HepG2 (cell line): ENCODE results near the gene CNOT10. TPM values are rescaled to one million over a fixed set of nuclear protein-coding genes. Genes with fewer than 3 reads are reported as not detected.

Experiments
- AFF4 ChIP-seq: sonication (generic); formaldehyde crosslinking; IDR thresholded peaks from 2 replicates; pipeline ENCODE4 v1.4.0; 2020; ENCODE audit warnings: missing genetic modification reagents
- KLF9 ChIP-seq: IDR thresholded peaks from 2 replicates; pipeline ENCODE4 v1.6.1; 2016; ENCODE audit warnings: low read depth
- MNT ChIP-seq: fragments of 450-650 bp; IDR thresholded peaks from 2 replicates; pipeline ENCODE4 v1.6.1; 2016
- PBX3 ChIP-seq: sonication (generic); formaldehyde crosslinking; IDR thresholded peaks from 2 replicates; pipeline ENCODE4 v1.8.1; 2023; ENCODE audit warnings: missing genetic modification reagents, inconsistent platforms, borderline replicate concordance
- PHB2 ChIP-seq: fragments of 450-650 bp; IDR thresholded peaks from 2 replicates; pipeline ENCODE4 v1.6.1; 2018; ENCODE audit not compliant: partially characterized antibody
- POLR2AphosphoS5 ChIP-seq: IDR thresholded peaks from 2 replicates; pipeline ENCODE4 v1.6.1; 2012; ENCODE audit warnings: low read depth, low read length
- RARA ChIP-seq: IDR thresholded peaks from 2 replicates; pipeline ENCODE4 v1.6.1; 2016; ENCODE audit warnings: missing genetic modification reagents, missing compliant biosample characterization
- SKIL ChIP-seq: sonication (generic); formaldehyde crosslinking; IDR thresholded peaks from 2 replicates; pipeline ENCODE4 v1.8.0; 2022; ENCODE audit warnings: missing genetic modification reagents, mild to moderate bottlenecking, moderate library complexity, borderline replicate concordance
- ZBTB39 ChIP-seq: sonication (generic); formaldehyde crosslinking; IDR thresholded peaks from 2 replicates; pipeline ENCODE4 v1.5.0; 2020; ENCODE audit warnings: missing genetic modification reagents
- ZNF136 ChIP-seq: sonication (generic); formaldehyde crosslinking; IDR thresholded peaks from 2 replicates; pipeline ENCODE4 v1.8.1; 2022; ENCODE audit warnings: low read depth, mild to moderate bottlenecking, moderate library complexity, missing genetic modification reagents
- ZNF597 ChIP-seq: sonication (generic); formaldehyde crosslinking; IDR thresholded peaks from 2 replicates; pipeline ENCODE4 v1.5.0; 2020; ENCODE audit warnings: missing genetic modification reagents
- ZNF691 ChIP-seq: sonication (generic); formaldehyde crosslinking; IDR thresholded peaks from 2 replicates; pipeline ENCODE4 v1.4.0; 2020; ENCODE audit warnings: missing genetic modification reagents, low read depth, mild to moderate bottlenecking, borderline replicate concordance
- ZNF713 ChIP-seq: sonication (generic); formaldehyde crosslinking; IDR thresholded peaks from 2 replicates; pipeline ENCODE4 v1.4.0; 2020; ENCODE audit warnings: mild to moderate bottlenecking, missing genetic modification reagents
- ZSCAN22 ChIP-seq: sonication (generic); formaldehyde crosslinking; IDR thresholded peaks from 2 replicates; pipeline ENCODE4 v1.4.0; 2020; ENCODE audit warnings: mild to moderate bottlenecking, missing genetic modification reagents
- ZZZ3 ChIP-seq: sonication (generic); formaldehyde crosslinking; IDR thresholded peaks from 2 replicates; pipeline ENCODE4 v1.4.0; 2020; ENCODE audit warnings: missing genetic modification reagents, mild to moderate bottlenecking, borderline replicate concordance
- polyA plus RNA-seq, 8 experiments: library from polyadenylated mRNA; depleted of rRNA in 3 of 8; stranded (reverse) in 7 of 8; unstranded in 1 of 8; fragments of >200 nt; fragmentation: Illumina TruSeq in 4 of 8; extraction: Trizol in 4 of 8; gene quantifications; 2 replicates each; pipeline versions ENCODE4 v1.2.1 to v1.2.3, GENCODE V29; 2011 to 2016; ENCODE audit warnings: low read depth in 4 of 8, missing spikeins in 1 of 8, mixed read lengths in 1 of 8; ENCODE audit not compliant: insufficient read depth in 1 of 8
- total RNA-seq, 5 experiments: library from RNA; depleted of rRNA; stranded (reverse); fragments of >200 nt; fragmentation: Illumina TruSeq; extraction: Trizol; gene quantifications; 2 replicates each; pipeline ENCODE4 v1.2.3, GENCODE V29; 2016; ENCODE audit warnings: low read depth in 1 of 5

Gene CNOT10
- total and polyA plus RNA-seq, 2 of the 13 experiments (the other 11 are each of a cell fraction or from before 2014, with no cell fraction given) = 21.2 to 34.1 TPM

- TF ChIP-seq MNT (peak; percentile 15; the same call in 1 of the 2 replicates), ZNF713 (no peak), PHB2 (no peak), ZSCAN22 (CRISPR knock-in tag) (no peak), AFF4 (no peak; the same call in 1 of the 2 replicates), ZZZ3 (no peak), SKIL (CRISPR knock-in tag) (0 out of 2 replicates have a peak, but pooled peaks have one; percentile 75), ZNF691 (no peak), PBX3 (CRISPR knock-in tag) (no peak), ZNF136 (CRISPR knock-in tag) (no peak), POLR2AphosphoS5 (peak; percentile 49; the same call in 1 of the 2 replicates), RARA (peak; percentile 92), ZBTB39 (0 out of 2 replicates have a peak, but pooled peaks have one; percentile 40), KLF9 (CRISPR knock-in tag) (no peak), ZNF597 (CRISPR knock-in tag) (0 out of 2 replicates have a peak, but pooled peaks have one; percentile 36)
These were observed 96.4 kb downstream of the CNOT10 start (continued) for GRCh38 chr3:32781211-32781968.
